Placental epithelial cell (primary cell): ENCODE data around the gene UBXN6. TPM values are rescaled to one million over a fixed set of nuclear protein-coding genes. Genes with fewer than 3 reads are reported as not detected.

Source experiments
- small RNA-seq: library from RNA; depleted of rRNA; stranded (forward); fragments of <200 nt; gene quantifications from one replicate; pipeline ENCODE3, GENCODE V24; 2012
- total RNA-seq: library from RNA; depleted of rRNA; stranded (reverse); fragments of >200 nt; gene quantifications from 2 replicates; pipeline ENCODE4 v1.2.3, GENCODE V29; 2012

Gene UBXN6
- 112 and 115 TPM in 2 replicates for total RNA-seq

DNA sequence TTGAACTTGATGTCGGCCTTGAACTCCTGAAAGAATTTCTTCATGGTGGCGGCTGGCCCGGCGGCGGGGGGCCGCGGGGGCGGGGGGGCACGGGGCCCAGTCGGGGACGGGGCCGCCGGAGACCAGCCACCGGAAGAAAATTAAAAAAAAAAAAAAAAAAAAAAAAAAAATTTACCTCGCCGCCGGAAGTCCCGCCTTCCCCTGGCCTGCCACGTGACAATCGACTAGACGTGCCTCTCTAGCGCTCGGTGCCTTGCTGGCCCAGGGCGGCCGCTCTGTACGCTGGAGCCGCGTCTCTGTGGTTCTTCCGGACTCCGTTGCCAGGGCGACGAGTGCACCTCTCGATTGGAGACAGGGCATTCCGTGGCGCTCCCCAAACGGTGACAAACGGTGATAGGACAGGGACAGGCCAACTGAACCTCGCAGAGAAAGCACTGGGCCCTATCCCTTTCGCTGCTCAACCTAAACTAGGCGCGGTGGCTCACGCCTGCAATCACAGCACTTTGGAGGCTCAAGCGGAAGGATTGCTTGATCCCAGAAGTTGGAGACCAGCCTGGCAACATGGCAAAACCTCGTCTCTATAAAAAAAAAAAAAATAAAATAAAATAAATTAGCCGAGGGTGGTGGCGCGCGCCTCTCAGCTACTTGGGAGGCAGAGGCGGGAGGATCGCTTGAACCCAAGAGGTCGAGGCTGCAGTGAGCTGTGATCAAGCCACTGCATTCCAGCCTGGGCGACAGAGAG, at the start of gene UBXN6:
Gene UBXN6, minus strand, starts transcription at position 141 of the 742 bp plus-strand sequence. Its CDS starts 97 bp downstream, at position 44.

GRCh38 chr19:4472174-4472974, 14.8 kb upstream of the UBXN6 start, which contains the start of gene HDGFL2:
TSS of gene HDGFL2 (plus strand) at chr19:4472297. CDS start at chr19:4472351, 54 bp downstream.

GRCh38 chr19:4402171-4403004, 55.2 kb downstream of the UBXN6 start, which contains the start of gene CHAF1A:
TSS of gene CHAF1A (plus strand) at chr19:4402640. CDS start at chr19:4402763, 123 bp downstream.

DNA sequence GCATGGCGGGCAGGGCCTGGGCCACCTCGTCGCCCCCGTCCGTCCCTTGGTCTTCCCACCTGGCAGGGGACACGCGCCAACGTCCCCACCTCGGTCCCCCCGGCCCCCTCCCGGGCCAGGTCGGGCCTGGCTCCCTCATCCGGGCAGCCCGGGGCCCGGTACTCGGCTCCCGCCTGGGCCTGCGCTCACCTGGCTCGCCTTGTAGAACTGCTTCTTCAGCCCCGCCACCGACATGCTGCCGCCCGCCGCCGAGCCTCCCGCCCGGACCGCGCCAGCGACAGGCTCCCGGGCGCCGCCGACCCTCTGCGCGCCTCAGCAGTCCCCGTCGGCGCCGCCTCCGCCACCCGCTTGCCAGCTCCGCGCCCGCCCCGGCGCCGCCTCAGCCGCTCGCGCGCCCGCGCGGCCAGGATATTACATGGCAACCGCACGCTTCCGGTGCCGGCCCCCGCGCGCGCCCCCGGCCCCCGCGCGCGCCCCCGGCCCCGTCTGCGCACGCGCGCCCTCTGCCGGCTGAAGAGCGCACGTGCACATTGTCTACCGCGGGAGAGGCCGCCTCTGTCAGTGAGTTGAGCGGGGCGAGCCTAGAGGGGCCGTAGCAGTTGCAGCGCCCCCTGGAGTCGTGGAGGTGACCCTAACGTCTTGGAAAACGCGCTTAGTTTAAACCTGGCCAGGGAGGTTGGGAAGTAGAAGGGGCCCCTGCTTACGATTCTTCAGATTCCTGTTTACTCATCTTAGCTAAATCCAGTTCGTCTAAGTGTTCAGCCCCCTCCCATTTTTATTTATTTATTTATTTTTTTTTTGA, 57.3 kb downstream of the UBXN6 start, which contains the start of gene SH3GL1:
Gene SH3GL1, minus strand, starts transcription at position 413 of the 802 bp plus-strand sequence. Its CDS starts 179 bp downstream, at position 234.

Small RNA genes lying within 50 kb of the gene (small RNA-seq; reads per million reads assigned to genes)
- gene MIR4746, result not detected

Other genes starting within 250 kb of the UBXN6 start
- gene EBI3, start 228.3 kb downstream of the UBXN6 start, total RNA-seq, result 0.79 and 1.2 TPM in 2 replicates
- gene YJU2, start 210.7 kb downstream of the UBXN6 start, total RNA-seq, result 18.8 and 22.1 TPM in 2 replicates
- gene SHD, start 178.5 kb downstream of the UBXN6 start, total RNA-seq, result not detected in 2 replicates
- gene TMIGD2, start 155.4 kb downstream of the UBXN6 start, total RNA-seq, result not detected in 2 replicates
- gene FSD1, start 153.2 kb downstream of the UBXN6 start, total RNA-seq, result 1.7 TPM in 1 of 2 replicates, not detected in the other
- 51.0 and 60.1 TPM in 2 replicates for gene STAP2, start 119.0 kb downstream of the UBXN6 start, total RNA-seq
- gene MPND, start 114.2 kb downstream of the UBXN6 start, total RNA-seq, result 9.1 and 14.9 TPM in 2 replicates
- gene SH3GL1, start 57.2 kb downstream of the UBXN6 start, total RNA-seq, result 37.3 and 78.5 TPM in 2 replicates
- gene CHAF1A, start 55.2 kb downstream of the UBXN6 start, total RNA-seq, result 4.7 and 13.0 TPM in 2 replicates
- gene HDGFL2, start 14.5 kb upstream of the UBXN6 start, total RNA-seq, result 48.4 and 57.3 TPM in 2 replicates
- gene PLIN4, start 60.7 kb upstream of the UBXN6 start, total RNA-seq, result not detected in 2 replicates
- gene PLIN5, start 77.4 kb upstream of the UBXN6 start, total RNA-seq, result not detected in 2 replicates
- gene LRG1, start 82.2 kb upstream of the UBXN6 start, total RNA-seq, result not detected in 2 replicates
- not detected in 2 replicates for gene SEMA6B, start 101.9 kb upstream of the UBXN6 start, total RNA-seq
- gene TNFAIP8L1, start 181.7 kb upstream of the UBXN6 start, total RNA-seq, result 2.4 and 3.1 TPM in 2 replicates
- 82.8 and 131 TPM in 2 replicates for gene MYDGF, start 212.5 kb upstream of the UBXN6 start, total RNA-seq